Neural cell (in vitro differentiated cells): ENCODE data around the gene CDHR2. TPM values are rescaled to one million over a fixed set of nuclear protein-coding genes. Genes with fewer than 3 reads are reported as not detected.

Source experiments
- H2AFZ ChIP-seq: fragments of 200-600, 300-800 bp; sonication (generic), shearing (Covaris generic); 2 replicates; pipeline ENCODE4 v1.6.0; 2014; ENCODE audit warnings: low read depth, mild to moderate bottlenecking, antibody characterized with exemption, low read length, moderate library complexity
- H3F3A ChIP-seq: fragments of 200-600 bp; shearing (Covaris generic); 2 replicates; pipeline ENCODE4 v1.6.1; 2016; ENCODE audit warnings: mild to moderate bottlenecking, moderate library complexity, mixed read lengths, antibody characterized with exemption, low read length; ENCODE audit not compliant: insufficient read depth, poor library complexity, severe bottlenecking
- H3K27ac ChIP-seq: fragments of 200-600, 300-800 bp; sonication (generic), shearing (Covaris generic); 2 replicates; pipeline ENCODE4 v1.5.1; 2014; ENCODE audit warnings: mild to moderate bottlenecking, low read length, moderate library complexity
- H3K27me3 ChIP-seq: fragments of 300-800, 200-600 bp; sonication (generic), shearing (Covaris generic); 2 replicates; pipeline ENCODE4 v1.6.0; 2014; ENCODE audit warnings: mild to moderate bottlenecking, low read depth, low read length, moderate library complexity; ENCODE audit not compliant: insufficient read depth
- H3K36me3 ChIP-seq: fragments of 300-800, 200-600 bp; sonication (generic), shearing (Covaris generic); 2 replicates; pipeline ENCODE4 v1.5.1; 2014; ENCODE audit warnings: mild to moderate bottlenecking, antibody characterized with exemption, low read length, moderate library complexity; ENCODE audit not compliant: insufficient read depth
- H3K4me2 ChIP-seq: fragments of 300-800, 200-600 bp; sonication (generic), shearing (Covaris generic); 2 replicates; pipeline ENCODE4 v1.6.0; 2014; ENCODE audit warnings: mild to moderate bottlenecking, low read length
- H3K4me3 ChIP-seq: fragments of 300-800, 200-600 bp; sonication (generic), shearing (Covaris generic); 2 replicates; pipeline ENCODE4 v1.5.1; 2014; ENCODE audit warnings: mild to moderate bottlenecking, low read length, moderate library complexity
- H3K79me2 ChIP-seq: fragments of 200-600 bp; shearing (Covaris generic); replicated peaks from 2 replicates; pipeline ENCODE4 v1.6.0; 2014; ENCODE audit warnings: mild to moderate bottlenecking, low read length, moderate library complexity; ENCODE audit not compliant: insufficient read depth
- H3K9ac ChIP-seq: fragments of 300-800, 200-600 bp; sonication (generic), shearing (Covaris generic); 2 replicates; pipeline ENCODE4 v1.6.1; 2016; ENCODE audit warnings: mild to moderate bottlenecking, low read length, mixed read lengths
- H3K9me2 ChIP-seq: fragments of 200-600 bp; shearing (Covaris generic); 2 replicates; pipeline ENCODE4 v1.6.1; 2016; ENCODE audit warnings: mild to moderate bottlenecking, low read length, mixed read lengths; ENCODE audit not compliant: insufficient read depth
- H3K9me3 ChIP-seq: fragments of 200-600, 300-800 bp; sonication (generic), shearing (Covaris generic); 2 replicates; pipeline ENCODE4 v1.6.1; 2016; ENCODE audit warnings: mild to moderate bottlenecking, mixed run types, low read length, moderate library complexity, mixed read lengths
- H4K20me1 ChIP-seq: fragments of 200-600 bp; shearing (Covaris generic); 2 replicates; pipeline ENCODE4 v1.6.1; 2016; ENCODE audit warnings: mild to moderate bottlenecking, mixed run types; ENCODE audit not compliant: insufficient read depth
- CTCF ChIP-seq: fragments of 450-650 bp; IDR thresholded peaks from 2 replicates; pipeline ENCODE4 v1.5.1; 2014; ENCODE audit warnings: antibody characterized with exemption, mild to moderate bottlenecking, moderate library complexity; ENCODE audit not compliant: poor library complexity, severe bottlenecking
- EP300 ChIP-seq: fragments of 450-650 bp; conservative IDR thresholded peaks from 2 replicates; pipeline ENCODE4 v1.6.1; 2014; ENCODE audit warnings: antibody characterized with exemption, mild to moderate bottlenecking, moderate library complexity; ENCODE audit not compliant: poor library complexity, severe bottlenecking
- EZH2 ChIP-seq: fragments of 200-600, 300-800 bp; shearing (Covaris generic), sonication (generic); IDR thresholded peaks from 2 replicates; pipeline ENCODE4 v1.6.1; 2014; ENCODE audit warnings: antibody characterized with exemption, low read length, borderline replicate concordance, mild to moderate bottlenecking; ENCODE audit not compliant: insufficient read depth, poor library complexity, severe bottlenecking
- MXI1 ChIP-seq: fragments of 450-650 bp; conservative IDR thresholded peaks from 2 replicates; pipeline ENCODE4 v1.6.1; 2014; ENCODE audit warnings: antibody characterized with exemption, mild to moderate bottlenecking; ENCODE audit not compliant: poor library complexity, severe bottlenecking
- POLR2AphosphoS5 ChIP-seq: IDR thresholded peaks from 2 replicates; pipeline ENCODE4 v1.6.1; 2012
- RAD21 ChIP-seq: fragments of 450-650 bp; conservative IDR thresholded peaks from 2 replicates; pipeline ENCODE4 v1.6.1; 2014; ENCODE audit warnings: antibody characterized with exemption, mild to moderate bottlenecking, moderate library complexity
- REST ChIP-seq: IDR thresholded peaks from 2 replicates; pipeline ENCODE4 v1.6.1; 2012; ENCODE audit warnings: borderline replicate concordance
- SMC3 ChIP-seq: fragments of 450-650 bp; conservative IDR thresholded peaks from 2 replicates; pipeline ENCODE4 v1.6.1; 2014; ENCODE audit warnings: antibody characterized with exemption, mild to moderate bottlenecking, moderate library complexity; ENCODE audit not compliant: poor library complexity
- TAF1 ChIP-seq: IDR thresholded peaks from 2 replicates; pipeline ENCODE4 v1.6.1; 2012; ENCODE audit warnings: low read depth
- polyA plus RNA-seq: library from polyadenylated mRNA; depleted of rRNA; stranded (reverse); fragments of >200 nt; gene quantifications from 2 replicates; pipeline ENCODE4 v1.2.3, GENCODE V29; 2014

CDHR2 gene
- polyA plus RNA-seq, 1 donor from 2014 or later = 1.0 TPM

- Histone ChIP-seq H3K4me3 (no peak overlapping the region), H3K9me3 (no peaks in the 10 kb centered on the region), H3K4me2 (no peak overlapping the region), H3K36me3 (no peaks in the 10 kb centered on the region), H3K9me2 (no peaks in the 10 kb centered on the region), H3K27me3 (no peaks in the 10 kb centered on the region), H3K79me2 (no peaks in the 10 kb centered on the region), H2AFZ (no peak overlapping the region), H3F3A (no peaks in the 10 kb centered on the region), H4K20me1 (no peaks in the 10 kb centered on the region), H3K27ac (no peak overlapping the region), H3K9ac (no peak overlapping the region)
- no peak for TF ChIP-seq RAD21
- TF ChIP-seq SMC3 = no peak
- TF ChIP-seq POLR2AphosphoS5 = no peak
- no peak for TF ChIP-seq REST
Observed at GRCh38 chr5:176519810-176520720, 29.1 kb upstream of the CDHR2 start.

- Histone ChIP-seq H3K79me2 (no peaks in the 10 kb centered on the region), H3K9ac (no peak overlapping the region), H2AFZ (no peak overlapping the region), H3F3A (no peaks in the 10 kb centered on the region), H3K4me3 (no peak overlapping the region), H3K27ac (no peak overlapping the region), H3K27me3 (no peaks in the 10 kb centered on the region), H3K4me2 (no peak overlapping the region), H4K20me1 (no peaks in the 10 kb centered on the region), H3K9me2 (no peaks in the 10 kb centered on the region), H3K9me3 (no peaks in the 10 kb centered on the region), H3K36me3 (no peaks in the 10 kb centered on the region)
- TF ChIP-seq REST (no peak), EZH2 (no peak), CTCF (no peak), MXI1 (no peak), POLR2AphosphoS5 (no peak), RAD21 (no peak), TAF1 (no peak), EP300 (no peak), SMC3 (no peak)
Observed at GRCh38 chr5:176521286-176521685, 27.9 kb upstream of the CDHR2 start.
